Body of pancreas (tissue), 4 donors: ENCODE data around the gene FOXP1.

ENCODE experiments used
- POLR2A ChIP-seq, 3 donors: fragments of 450-650 bp; IDR thresholded peaks; one replicate each; pipeline ENCODE4 v1.6.1; 2016; ENCODE audit warnings: antibody characterized with exemption in 3 of 3, mild to moderate bottlenecking in 2 of 3
- TF ChIP-seq, protein P1 (sequence below), 7 experiments: fragments of 450-650 bp in 4 of 7; fragments of 200-600 bp in 3 of 7; sonication (generic) in 3 of 7; IDR thresholded peaks; one replicate each; pipeline ENCODE4 v1.5.1; 2016 to 2019; ENCODE audit warnings: antibody characterized with exemption in 7 of 7

DNA sequence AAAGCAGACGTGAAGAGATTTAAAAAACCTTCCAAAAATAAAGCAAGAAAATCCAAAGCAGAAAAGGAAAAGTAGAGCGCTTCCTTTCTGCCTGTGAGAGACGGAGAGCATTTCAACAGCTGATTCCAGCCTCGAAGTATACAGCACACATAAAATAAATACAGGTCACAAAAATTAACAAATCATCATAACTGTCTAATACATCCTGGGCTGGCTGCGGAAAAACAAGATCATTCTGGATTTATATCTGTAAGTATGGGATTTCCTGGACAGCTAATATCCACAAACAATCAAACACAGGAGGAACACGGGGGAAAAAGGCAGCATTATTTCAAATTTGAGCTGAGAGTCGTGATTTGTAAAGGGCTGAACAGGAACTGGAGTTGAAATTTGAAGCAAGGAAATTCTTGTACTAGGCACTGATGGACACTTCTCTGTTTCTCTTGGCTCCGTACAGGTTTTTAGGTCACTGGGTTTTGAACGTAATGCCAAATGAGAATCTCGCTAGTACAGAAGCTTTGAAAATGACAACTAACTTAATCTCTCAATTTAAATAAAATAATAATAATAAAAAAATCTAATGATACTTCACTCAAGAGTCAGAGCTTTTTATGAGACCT is 577.7 kb downstream of the FOXP1 start:
- TF ChIP-seq, protein P1, sequence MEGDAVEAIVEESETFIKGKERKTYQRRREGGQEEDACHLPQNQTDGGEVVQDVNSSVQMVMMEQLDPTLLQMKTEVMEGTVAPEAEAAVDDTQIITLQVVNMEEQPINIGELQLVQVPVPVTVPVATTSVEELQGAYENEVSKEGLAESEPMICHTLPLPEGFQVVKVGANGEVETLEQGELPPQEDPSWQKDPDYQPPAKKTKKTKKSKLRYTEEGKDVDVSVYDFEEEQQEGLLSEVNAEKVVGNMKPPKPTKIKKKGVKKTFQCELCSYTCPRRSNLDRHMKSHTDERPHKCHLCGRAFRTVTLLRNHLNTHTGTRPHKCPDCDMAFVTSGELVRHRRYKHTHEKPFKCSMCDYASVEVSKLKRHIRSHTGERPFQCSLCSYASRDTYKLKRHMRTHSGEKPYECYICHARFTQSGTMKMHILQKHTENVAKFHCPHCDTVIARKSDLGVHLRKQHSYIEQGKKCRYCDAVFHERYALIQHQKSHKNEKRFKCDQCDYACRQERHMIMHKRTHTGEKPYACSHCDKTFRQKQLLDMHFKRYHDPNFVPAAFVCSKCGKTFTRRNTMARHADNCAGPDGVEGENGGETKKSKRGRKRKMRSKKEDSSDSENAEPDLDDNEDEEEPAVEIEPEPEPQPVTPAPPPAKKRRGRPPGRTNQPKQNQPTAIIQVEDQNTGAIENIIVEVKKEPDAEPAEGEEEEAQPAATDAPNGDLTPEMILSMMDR (IDR thresholded peaks at IDR 0.05): no peak
- TF ChIP-seq POLR2A (IDR thresholded peaks at IDR 0.05): no peak
